AG04450 (cell line): ENCODE results near the gene PEMT. TPM values are rescaled to one million over a fixed set of nuclear protein-coding genes. Genes with fewer than 3 reads are reported as not detected.

ENCODE experiments used
- CTCF ChIA-PET: fragments of 300-600, 350-600 bp; formaldehyde crosslinking; extraction: SDS; loops from one replicate; lab custom pipeline; 2022; ENCODE audit warnings: antibody characterized with exemption, inconsistent platforms; lab: Charles Lee
- POLR2A ChIA-PET: fragments of 350-600 bp; formaldehyde crosslinking; extraction: SDS; loops from one replicate; lab custom pipeline; 2021; ENCODE audit warnings: antibody characterized with exemption, inconsistent platforms; lab: Yijun Ruan, JAX
- DNase-seq: peaks from one replicate; pipeline ENCODE4 v3.0.0-alpha.2; 2011; ENCODE audit warnings: low read depth, low spot score
- H3K27ac ChIP-seq: one replicate; pipeline ENCODE4 v1.5.1; 2012; ENCODE audit warnings: low read depth, low read length, control low read depth
- H3K27me3 ChIP-seq: one replicate; pipeline ENCODE4 v1.6.0; 2012; ENCODE audit warnings: low read length; ENCODE audit not compliant: control insufficient read depth, insufficient read depth
- H3K4me3 ChIP-seq: 2 replicates; pipeline ENCODE4 v1.5.1; 2011; ENCODE audit warnings: mild to moderate bottlenecking, low read depth, low read length, control low read depth
- H3K9me3 ChIP-seq: 2 replicates; pipeline ENCODE4 v1.5.1; 2012; ENCODE audit warnings: low read length; ENCODE audit not compliant: control insufficient read depth, insufficient read depth
- polyA plus RNA-seq: library from polyadenylated mRNA; depleted of rRNA; stranded (reverse); fragments of >200 nt; gene quantifications from 2 replicates; pipeline ENCODE4 v1.2.3, GENCODE V29; 2011
- TF ChIP-seq, protein P1 (sequence below): IDR thresholded peaks from 2 replicates; pipeline ENCODE4 v1.5.1; 2011; ENCODE audit warnings: low read depth, low read length, control low read depth, inconsistent platforms

The PEMT gene
- polyA plus RNA-seq, 1 experiment: 14.9 TPM

GRCh38 chr17:17560975-17561374 lies 30.5 kb downstream of the PEMT start:
- POLR2A ChIA-PET: no interaction called here
- no peak overlapping the region for H3K4me3 ChIP-seq
- no peak for DNase-seq
- H3K9me3 ChIP-seq: no peaks in the 10 kb centered on the region
- TF ChIP-seq, protein P1, sequence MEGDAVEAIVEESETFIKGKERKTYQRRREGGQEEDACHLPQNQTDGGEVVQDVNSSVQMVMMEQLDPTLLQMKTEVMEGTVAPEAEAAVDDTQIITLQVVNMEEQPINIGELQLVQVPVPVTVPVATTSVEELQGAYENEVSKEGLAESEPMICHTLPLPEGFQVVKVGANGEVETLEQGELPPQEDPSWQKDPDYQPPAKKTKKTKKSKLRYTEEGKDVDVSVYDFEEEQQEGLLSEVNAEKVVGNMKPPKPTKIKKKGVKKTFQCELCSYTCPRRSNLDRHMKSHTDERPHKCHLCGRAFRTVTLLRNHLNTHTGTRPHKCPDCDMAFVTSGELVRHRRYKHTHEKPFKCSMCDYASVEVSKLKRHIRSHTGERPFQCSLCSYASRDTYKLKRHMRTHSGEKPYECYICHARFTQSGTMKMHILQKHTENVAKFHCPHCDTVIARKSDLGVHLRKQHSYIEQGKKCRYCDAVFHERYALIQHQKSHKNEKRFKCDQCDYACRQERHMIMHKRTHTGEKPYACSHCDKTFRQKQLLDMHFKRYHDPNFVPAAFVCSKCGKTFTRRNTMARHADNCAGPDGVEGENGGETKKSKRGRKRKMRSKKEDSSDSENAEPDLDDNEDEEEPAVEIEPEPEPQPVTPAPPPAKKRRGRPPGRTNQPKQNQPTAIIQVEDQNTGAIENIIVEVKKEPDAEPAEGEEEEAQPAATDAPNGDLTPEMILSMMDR: no peak
- H3K27me3 ChIP-seq: no peaks in the 10 kb centered on the region
- CTCF ChIA-PET: no interaction called here
- H3K27ac ChIP-seq: no peak overlapping the region

- ChIA-PET POLR2A (no interaction called here), CTCF (interaction anchor here (1.9 kb wide), 1 partner anchor 9 kb away, joined by 6 read pairs; no protein-coding TSS in a partner anchor)
- no peak overlapping the region for H3K27ac ChIP-seq
- no peak overlapping the region for H3K4me3 ChIP-seq
- TF ChIP-seq, protein P1: no peak
- no peaks in the 10 kb centered on the region for H3K9me3 ChIP-seq
- H3K27me3 ChIP-seq: no peaks in the 10 kb centered on the region
- DNase-seq: no peak
These were observed 31.3 kb downstream of the PEMT start for GRCh38 chr17:17560167-17560566.

DNA sequence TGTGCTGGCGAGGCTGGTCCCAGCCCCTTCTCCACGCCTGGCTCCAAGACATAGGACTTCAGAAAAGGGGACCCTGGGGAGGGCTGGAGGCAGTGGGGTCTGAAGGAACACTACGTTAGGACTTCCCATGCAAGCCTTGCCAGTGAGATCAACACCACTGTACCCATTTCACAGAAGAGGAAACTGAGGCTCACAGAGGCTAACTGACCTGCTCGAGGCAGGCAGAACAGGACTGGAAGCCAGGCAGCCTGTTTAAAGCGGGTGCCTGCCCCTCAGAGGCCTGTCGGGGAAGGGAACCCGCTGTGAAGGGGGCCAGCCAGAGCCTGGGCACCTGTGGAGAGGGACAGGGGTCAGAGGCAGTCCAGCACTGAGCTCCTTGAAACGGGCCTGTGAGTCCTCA lies 32.3 kb downstream of the PEMT start:
- no peak for DNase-seq
- Histone ChIP-seq H3K27ac (no peak overlapping the region), H3K27me3 (no peaks in the 10 kb centered on the region), H3K9me3 (no peaks in the 10 kb centered on the region), H3K4me3 (no peak overlapping the region)
- CTCF ChIA-PET: interaction anchor here (1.0 to 1.9 kb wide), 3 partner anchors 10 to 62 kb away, joined by 3 to 6 read pairs (median 4); no protein-coding TSS in a partner anchor
- POLR2A ChIA-PET: no interaction called here
- TF ChIP-seq, protein P1: no peak

DNA sequence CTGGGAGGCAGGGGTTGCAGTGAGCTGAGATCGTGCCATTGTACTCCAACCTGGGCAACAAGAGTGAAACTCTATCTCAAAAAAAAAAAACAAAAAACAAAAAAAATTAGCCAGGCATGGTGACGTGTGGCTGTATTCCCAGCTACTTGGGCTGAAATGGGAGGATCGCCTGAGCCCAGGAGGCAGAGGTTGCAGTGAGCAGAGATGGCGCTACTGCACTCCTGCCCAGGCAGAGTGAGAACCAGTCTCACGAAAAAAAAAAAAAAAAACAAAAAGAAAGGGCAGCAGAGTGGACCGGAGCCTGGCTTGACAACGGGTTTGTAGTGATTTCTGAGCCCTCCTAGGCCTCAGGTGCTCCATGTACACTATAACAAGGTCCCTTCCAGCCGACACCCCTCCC lies 33.1 kb downstream of the PEMT start:
- no peaks in the 10 kb centered on the region for H3K27me3 ChIP-seq
- no peak overlapping the region for H3K27ac ChIP-seq
- CTCF ChIA-PET: interaction anchor here (1.4 to 1.9 kb wide), 2 partner anchors 10 to 55 kb away, joined by 3 to 6 read pairs; no protein-coding TSS in a partner anchor
- no peak for DNase-seq
- H3K4me3 ChIP-seq: no peak overlapping the region
- POLR2A ChIA-PET: no interaction called here
- no peaks in the 10 kb centered on the region for H3K9me3 ChIP-seq
- TF ChIP-seq, protein P1: no peak

DNA sequence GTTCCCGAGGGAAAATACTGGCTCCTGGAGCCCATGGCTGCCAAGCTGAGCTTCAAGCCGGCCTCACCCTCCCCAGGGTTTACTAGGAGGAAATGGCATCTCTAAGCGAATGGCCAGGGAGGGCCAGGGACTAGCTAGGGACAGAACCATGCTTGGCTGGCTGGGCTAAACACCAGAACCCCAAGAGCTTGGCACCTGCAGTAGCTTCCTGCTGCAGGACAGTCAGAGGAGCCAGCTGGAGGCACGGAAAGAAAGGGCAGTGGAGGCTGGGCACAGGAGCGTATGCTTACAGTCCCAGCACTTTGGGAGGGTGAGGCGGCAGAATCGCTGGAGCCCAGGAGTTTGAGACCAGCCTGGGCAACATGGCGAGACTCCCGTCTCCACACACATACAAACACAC lies 33.7 kb downstream of the PEMT start:
- TF ChIP-seq, protein P1: no peak
- Histone ChIP-seq H3K27me3 (no peaks in the 10 kb centered on the region), H3K4me3 (no peak overlapping the region), H3K9me3 (no peaks in the 10 kb centered on the region), H3K27ac (no peak overlapping the region)
- ChIA-PET CTCF (no interaction called here), POLR2A (interaction anchor here (0.6 kb wide), 1 partner anchor 61 kb away, joined by 3 read pairs; the partner anchor contains the start of gene RASD1)
- DNase-seq: no peak
